ENCODE results near the gene ZNF581. TPM values are rescaled to one million over a fixed set of nuclear protein-coding genes. Genes with fewer than 3 reads are reported as not detected.

Gene ZNF581
- total RNA-seq, 2 donors from 2014 or later = 15.2 to 18.7 TPM

- no peak for ATAC-seq
- intact Hi-C loops (cut with DNase I, micrococcal nuclease) = no loop called here
Observed at GRCh38 chr19:55670280-55671053, 27.0 kb downstream of the ZNF581 start.

GRCh38 chr19:55671054-55671378 is 27.6 kb downstream of the ZNF581 start:
- ATAC-seq (no peak), DNase-seq (no peak)
- intact Hi-C loops (cut with DNase I, micrococcal nuclease) = no loop called here

More at GRCh38 chr19:55670280-55671053, 27.0 kb downstream of the ZNF581 start:
- peak in 1 of 2 donors; percentile 39 for DNase-seq

DNA sequence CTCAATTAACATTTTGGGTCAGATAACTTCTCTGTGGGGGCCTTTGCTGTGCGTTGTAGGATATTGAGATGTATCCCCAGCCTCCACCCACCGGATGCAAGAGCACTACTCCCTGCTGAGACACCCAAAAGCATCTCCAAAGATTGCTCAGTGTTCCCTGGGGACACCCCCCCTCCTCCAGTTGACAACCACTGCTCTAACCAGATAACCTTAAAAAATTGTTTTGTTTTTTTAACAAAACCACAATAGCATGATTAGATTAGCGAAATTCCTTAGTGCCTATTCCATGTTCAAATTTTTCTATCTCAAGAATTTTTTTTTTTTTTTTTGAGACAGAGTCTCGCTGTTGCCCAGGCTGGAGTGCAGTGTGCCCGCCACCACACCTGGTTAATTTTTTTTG is 29.0 kb downstream of the ZNF581 start:
- intact Hi-C loops (cut with DNase I, micrococcal nuclease) = no loop called here
- no peak for DNase-seq
- no peak for ATAC-seq

DNA sequence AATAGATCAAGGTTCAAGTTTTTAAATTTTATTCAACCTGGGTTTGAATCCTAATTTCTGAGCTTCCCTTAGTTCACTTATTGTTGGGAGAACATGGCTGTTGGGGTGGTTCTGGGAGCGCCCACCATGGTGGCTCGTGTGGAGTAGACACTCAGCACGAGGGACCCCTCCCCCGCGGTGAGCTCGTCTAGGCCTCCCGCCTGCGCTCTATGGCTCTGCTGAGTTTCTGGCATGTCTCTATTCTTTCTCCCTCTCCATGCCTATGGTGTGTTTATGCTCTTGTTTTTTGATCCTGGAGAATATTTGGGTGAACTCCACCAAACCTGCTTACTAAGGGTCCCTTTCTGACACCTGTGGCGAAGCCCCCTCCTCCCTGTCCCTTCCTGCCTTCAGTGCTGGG is 30.0 kb downstream of the ZNF581 start:
- DNase-seq (no peak), ATAC-seq (no peak)
- intact Hi-C loops (cut with DNase I, micrococcal nuclease) = no loop called here

GRCh38 chr19:55673889-55674288 is 30.4 kb downstream of the ZNF581 start:
- DNase-seq (no peak), ATAC-seq (no peak)
- intact Hi-C loops (cut with DNase I, micrococcal nuclease) = no loop called here

- DNase-seq (no peak), ATAC-seq (no peak)
- intact Hi-C loops (cut with DNase I, micrococcal nuclease) = no loop called here
Observed at GRCh38 chr19:55674459-55674840, 31.0 kb downstream of the ZNF581 start.

DNA sequence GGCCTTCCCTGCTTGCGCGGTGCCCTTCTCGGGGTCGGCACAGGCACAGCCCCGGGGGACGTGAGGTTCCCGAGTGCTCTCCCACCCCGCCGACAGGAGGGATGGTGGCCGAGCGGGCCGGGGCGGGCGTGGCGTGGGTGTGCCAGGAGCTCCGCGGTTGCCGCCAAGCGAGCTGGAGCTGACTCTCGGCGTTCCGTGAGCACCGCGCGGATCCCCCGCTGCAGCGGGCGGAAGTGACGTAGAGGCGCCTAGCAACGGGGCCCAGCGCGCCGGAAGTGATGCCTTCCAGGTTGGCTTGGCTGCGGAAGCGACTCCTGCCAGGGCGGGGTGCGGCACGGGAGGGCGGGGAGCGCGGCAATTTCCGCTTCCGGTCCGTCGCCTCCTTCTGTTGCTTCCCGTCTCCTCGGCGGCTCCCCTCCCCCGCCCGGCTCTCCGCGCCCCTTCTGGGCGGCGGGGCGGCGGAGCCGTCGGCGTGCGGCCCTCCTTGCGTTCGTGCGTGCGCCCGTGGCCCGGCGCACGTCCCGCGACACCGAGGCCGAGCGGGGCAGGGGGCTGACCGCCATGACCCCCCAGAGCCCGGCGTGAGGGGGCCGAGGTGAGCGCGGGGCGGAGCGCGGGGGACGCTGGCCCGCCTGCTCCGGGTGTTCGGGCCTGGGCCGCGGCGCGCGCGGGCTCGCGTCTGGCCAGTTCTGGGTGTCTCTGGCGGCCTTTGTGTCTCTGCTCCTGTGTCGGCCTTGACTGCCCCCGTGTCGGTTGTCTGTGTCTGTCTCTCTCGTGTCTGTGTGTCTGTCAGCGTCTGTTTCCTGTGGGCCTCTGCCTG is 31.6 kb downstream of the ZNF581 start, which contains the start of gene EPN1:
TSS of gene EPN1 (plus strand) at position 386 of the 820 bp plus-strand sequence. CDS start 3,402 bp downstream, outside the sequence.
- peak; percentile 97 to 98 for DNase-seq
- ATAC-seq = peak; percentile 88
- intact Hi-C loops (cut with DNase I, micrococcal nuclease) = no loop called here

DNA sequence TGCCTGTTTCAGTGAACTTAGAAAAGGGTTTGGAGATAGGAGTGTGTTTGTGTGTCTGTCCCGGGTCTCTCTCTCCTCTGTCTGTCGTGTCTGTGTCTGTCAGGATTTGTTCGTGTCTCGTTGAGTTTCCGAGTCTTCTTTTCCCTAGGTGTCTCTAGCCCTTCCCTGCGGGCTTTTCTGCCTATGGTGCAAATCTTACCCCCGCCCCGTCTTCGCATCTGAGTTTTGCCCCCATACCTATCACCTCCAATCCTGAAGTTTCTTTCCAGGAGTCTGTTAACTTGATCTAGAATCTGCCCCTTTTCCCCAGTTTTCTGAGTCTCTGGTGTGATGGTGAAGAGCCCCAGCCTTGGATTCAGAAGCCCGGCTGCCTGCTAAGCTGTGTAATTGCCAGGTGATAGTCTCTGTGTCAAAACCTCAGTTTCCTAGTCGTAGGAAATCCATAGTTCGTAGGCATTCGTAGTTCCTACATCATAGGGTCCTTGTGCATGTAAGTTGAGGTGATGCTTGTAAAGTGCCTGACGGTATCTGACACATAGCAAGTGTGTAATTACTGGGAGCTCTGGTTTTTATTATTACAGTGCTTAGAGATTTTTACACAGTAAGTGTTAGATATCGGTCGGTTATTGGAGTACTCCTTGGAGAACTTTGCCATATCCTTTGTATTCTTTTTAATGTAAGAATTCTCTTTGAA is 32.4 kb downstream of the ZNF581 start:
- intact Hi-C loops (cut with DNase I, micrococcal nuclease) = no loop called here
- ATAC-seq (peak; percentile 1), DNase-seq (no peak)

DNA sequence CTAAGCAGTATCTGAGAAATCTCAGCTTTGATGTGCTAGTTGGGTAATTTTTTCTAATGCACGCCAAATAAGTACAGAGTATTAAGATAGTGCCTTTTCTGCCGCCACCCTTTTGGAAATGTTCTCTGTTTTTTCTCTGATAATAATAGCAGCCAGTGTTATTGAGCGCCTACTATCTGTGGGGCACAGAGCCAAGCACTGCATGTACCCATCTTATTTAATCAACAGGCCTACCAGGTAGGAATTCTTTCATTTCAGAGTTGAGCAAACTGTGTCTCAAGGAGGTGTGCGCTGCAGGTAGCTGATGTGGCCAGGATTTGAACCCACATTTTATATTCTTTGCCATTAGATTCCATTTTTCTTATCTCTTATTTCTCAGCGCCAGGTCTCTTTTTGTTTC is 32.9 kb downstream of the ZNF581 start:
- ATAC-seq (no peak), DNase-seq (no peak)
- intact Hi-C loops (cut with DNase I, micrococcal nuclease) = no loop called here

- DNase-seq = no peak
- intact Hi-C loops (cut with DNase I, micrococcal nuclease) = no loop called here
- ATAC-seq = no peak
Observed at GRCh38 chr19:55676889-55677505, 33.5 kb downstream of the ZNF581 start.

- intact Hi-C loops (cut with DNase I, micrococcal nuclease) = no loop called here
- peak in 1 of 2 donors; percentile 49 for DNase-seq
- peak; percentile 31 for ATAC-seq
Observed at GRCh38 chr19:55677572-55678028, 34.2 kb downstream of the ZNF581 start.

- peak; percentile 17 for ATAC-seq
- intact Hi-C loops (cut with DNase I, micrococcal nuclease) = no loop called here
- peak; percentile 60 to 63 for DNase-seq
Observed at GRCh38 chr19:55678121-55678671, 34.7 kb downstream of the ZNF581 start.

GRCh38 chr19:55679343-55680257 is 36.2 kb downstream of the ZNF581 start:
- no peak for ATAC-seq
- intact Hi-C loops (cut with DNase I, micrococcal nuclease) = no loop called here
- DNase-seq = peak in 1 of 2 donors; percentile 27

- DNase-seq = no peak
- no peak for ATAC-seq
- intact Hi-C loops (cut with DNase I, micrococcal nuclease) = no loop called here
Observed at GRCh38 chr19:55680339-55681130, 37.1 kb downstream of the ZNF581 start.

DNA sequence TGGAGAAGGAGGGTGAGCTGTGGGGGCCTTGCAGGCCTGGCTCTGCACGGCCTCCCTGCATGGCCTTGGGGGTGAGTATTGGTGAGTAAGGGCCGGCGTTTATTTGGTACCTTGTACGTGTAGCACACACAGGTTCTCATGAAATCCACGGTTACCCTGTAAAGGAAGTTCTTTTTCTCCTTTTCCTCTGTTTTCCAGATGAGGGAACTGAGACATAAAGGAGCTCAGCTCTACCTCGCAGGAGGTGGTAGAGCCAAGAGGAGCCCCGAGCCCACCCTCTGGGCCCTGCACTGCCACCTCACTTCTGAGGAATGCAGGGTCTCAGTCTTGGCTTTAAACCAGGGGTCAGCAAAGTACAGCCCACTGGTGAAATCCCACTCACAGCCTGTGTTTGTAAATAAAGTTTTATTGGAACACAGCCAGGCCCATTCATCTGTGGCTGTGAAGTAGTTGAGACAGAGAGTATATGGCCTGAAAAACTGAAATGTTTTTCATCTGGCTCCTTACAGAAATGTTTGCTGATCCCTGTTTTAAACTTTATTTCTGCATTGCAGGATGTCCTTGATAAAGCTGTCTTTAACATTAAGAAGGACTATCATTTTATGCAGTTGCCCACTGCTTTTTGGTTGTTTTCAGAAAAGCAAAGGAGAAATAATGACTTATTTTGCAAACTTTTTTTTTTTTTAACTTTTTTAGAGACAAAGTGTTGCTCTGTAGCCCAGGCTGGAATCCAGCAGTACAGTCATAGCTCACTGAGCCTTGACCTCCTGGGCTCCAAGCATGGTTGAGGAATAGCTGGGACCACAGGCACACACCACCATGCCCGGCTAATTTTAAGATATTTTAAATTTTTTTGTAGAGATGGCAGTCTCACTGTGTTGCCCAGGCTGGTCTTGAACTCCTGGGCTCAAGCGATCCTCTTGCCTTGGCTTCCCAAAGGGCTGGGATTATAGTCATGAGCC is 38.0 kb downstream of the ZNF581 start:
- DNase-seq (no peak), ATAC-seq (no peak)
- intact Hi-C loops (cut with DNase I, micrococcal nuclease) = no loop called here

Measured in left colon (tissue), 2 donors.